B cell (primary cell): ENCODE results near the gene DDX24.

Source experiments
- CTCF ChIP-seq: fragments of 200-600 bp; IDR thresholded peaks from one replicate; pipeline ENCODE4 v1.8.0; 2022; ENCODE audit warnings: antibody characterized with exemption, mild to moderate bottlenecking
- EZH2 ChIP-seq: IDR thresholded peaks from 2 replicates; pipeline ENCODE4 v1.6.1; 2012; ENCODE audit warnings: borderline replicate concordance, low read depth, mild to moderate bottlenecking, moderate library complexity, low read length; ENCODE audit not compliant: insufficient read depth, poor library complexity, severe bottlenecking

- TF ChIP-seq EZH2 (no peak), CTCF (no peak)
Measured at GRCh38 chr14:94126419-94126677, 45.3 kb upstream of the DDX24 start.
